Suprapubic skin (tissue), 4 donors: Measurements from ENCODE around the gene CDK19. TPM values are rescaled to one million over a fixed set of nuclear protein-coding genes. Genes with fewer than 3 reads are reported as not detected.

ENCODE experiments used
- DNase-seq, 2 donors: peaks; one replicate each; pipeline ENCODE4 v3.0.0-alpha.2; 2019; ENCODE audit warnings: low spot score in 2 of 2
- H3K27ac ChIP-seq: fragments of 200-600 bp; sonication (generic); one replicate; pipeline ENCODE4 v1.5.1; 2019
- H3K27me3 ChIP-seq: fragments of 200-600 bp; sonication (generic); one replicate; pipeline ENCODE4 v1.5.1; 2019
- H3K36me3 ChIP-seq: fragments of 200-600 bp; sonication (generic); one replicate; pipeline ENCODE4 v1.5.1; 2019
- H3K4me1 ChIP-seq: fragments of 200-600 bp; sonication (generic); one replicate; pipeline ENCODE4 v1.5.1; 2019
- H3K4me3 ChIP-seq: fragments of 200-600 bp; sonication (generic); one replicate; pipeline ENCODE4 v1.5.1; 2019; ENCODE audit warnings: mild to moderate bottlenecking
- H3K9me3 ChIP-seq: fragments of 200-600 bp; sonication (generic); one replicate; pipeline ENCODE4 v1.5.1; 2019
- EP300 ChIP-seq: sonication (generic); formaldehyde crosslinking; IDR thresholded peaks from one replicate; pipeline ENCODE4 v1.6.1; 2017; ENCODE audit warnings: antibody characterized with exemption
- POLR2A ChIP-seq, 2 donors: fragments of 450-650 bp; IDR thresholded peaks; one replicate each; pipeline ENCODE4 v1.6.1; 2017; ENCODE audit warnings: antibody characterized with exemption in 2 of 2, mild to moderate bottlenecking in 2 of 2, moderate library complexity in 2 of 2
- POLR2AphosphoS5 ChIP-seq, 3 donors: sonication (generic); formaldehyde crosslinking; IDR thresholded peaks; one replicate each; pipeline ENCODE4 v1.6.1; 2017; ENCODE audit warnings: antibody characterized with exemption in 3 of 3
- WGBS: methylation state at CpG from one replicate; pipeline ENCODE4 v1.1.5; 2018; 5-methylcytosine and 5-hydroxymethylcytosine counted together
- total RNA-seq, 4 donors: library from RNA; depleted of rRNA; stranded (reverse); fragments of >200 nt; gene quantifications; one replicate each; pipeline ENCODE4 v1.1.0, GENCODE V29; 2016
- TF ChIP-seq, protein P1 (sequence below), 2 donors: fragments of 200-600 bp in 1 of 2; fragments of 450-650 bp in 1 of 2; sonication (generic) in 1 of 2; IDR thresholded peaks; one replicate each; pipeline ENCODE4 v1.5.1; 2016 to 2019; ENCODE audit warnings: antibody characterized with exemption in 2 of 2, mild to moderate bottlenecking in 1 of 2, moderate library complexity in 1 of 2

Gene CDK19
- total RNA-seq, 4 donors from 2014 or later, result 14.1 to 20.6 (median 19.4) TPM

DNA sequence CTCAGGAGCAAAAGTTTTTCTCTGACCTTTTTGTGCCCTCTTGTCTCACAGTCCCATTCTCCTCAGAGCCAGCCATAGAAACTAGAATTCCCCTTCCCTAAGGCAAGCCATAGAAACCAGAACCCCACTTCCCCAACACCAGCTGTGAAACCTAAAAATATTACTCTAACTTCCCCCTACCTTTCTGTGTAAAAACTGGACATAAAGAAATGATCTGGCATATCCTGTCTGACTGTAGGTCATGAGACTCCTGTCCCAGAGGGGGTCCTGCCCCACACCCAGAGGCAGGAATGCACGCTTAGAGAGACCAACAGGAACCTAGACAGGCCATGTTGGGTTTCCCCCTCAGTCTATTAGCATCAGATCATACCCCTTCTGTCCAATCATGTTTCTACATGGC, 198.2 kb downstream of the CDK19 start:
- no peaks in the 10 kb centered on the region for H3K4me1 ChIP-seq

DNA sequence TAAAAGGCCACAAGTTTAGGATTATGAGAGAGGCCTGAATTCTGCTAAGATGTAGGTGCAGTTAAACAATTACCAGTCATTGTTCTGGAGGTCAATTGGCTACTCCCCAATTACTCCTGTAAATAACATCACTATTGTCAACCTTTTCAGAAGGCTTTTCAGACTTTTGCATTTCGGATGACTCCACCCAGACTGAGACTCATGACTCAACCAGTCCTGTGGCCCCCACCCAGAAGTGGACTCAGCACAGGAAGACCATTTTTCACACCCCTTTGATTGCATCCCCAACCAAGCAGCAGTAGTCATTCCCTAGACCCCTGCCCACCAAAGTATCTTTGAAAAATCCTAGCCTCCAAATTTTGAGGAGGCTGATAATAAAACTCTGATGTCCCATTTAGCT, 199.5 kb downstream of the CDK19 start:
- peaks cover 29% of the 10 kb centered on the region for H3K36me3 ChIP-seq
- H3K4me3 ChIP-seq, result no peak overlapping the region
- no peaks in the 10 kb centered on the region for H3K27me3 ChIP-seq
- DNase-seq, result no peak
- H3K4me1 ChIP-seq, result no peaks in the 10 kb centered on the region
- no peak overlapping the region for H3K27ac ChIP-seq
- WGBS, result 88% methylated on average over 1 of the region's 1 CpG
- H3K9me3 ChIP-seq, result no peaks in the 10 kb centered on the region
- TF ChIP-seq POLR2A (IDR thresholded peaks at IDR 0.05), result no peak
- TF ChIP-seq, protein P1, sequence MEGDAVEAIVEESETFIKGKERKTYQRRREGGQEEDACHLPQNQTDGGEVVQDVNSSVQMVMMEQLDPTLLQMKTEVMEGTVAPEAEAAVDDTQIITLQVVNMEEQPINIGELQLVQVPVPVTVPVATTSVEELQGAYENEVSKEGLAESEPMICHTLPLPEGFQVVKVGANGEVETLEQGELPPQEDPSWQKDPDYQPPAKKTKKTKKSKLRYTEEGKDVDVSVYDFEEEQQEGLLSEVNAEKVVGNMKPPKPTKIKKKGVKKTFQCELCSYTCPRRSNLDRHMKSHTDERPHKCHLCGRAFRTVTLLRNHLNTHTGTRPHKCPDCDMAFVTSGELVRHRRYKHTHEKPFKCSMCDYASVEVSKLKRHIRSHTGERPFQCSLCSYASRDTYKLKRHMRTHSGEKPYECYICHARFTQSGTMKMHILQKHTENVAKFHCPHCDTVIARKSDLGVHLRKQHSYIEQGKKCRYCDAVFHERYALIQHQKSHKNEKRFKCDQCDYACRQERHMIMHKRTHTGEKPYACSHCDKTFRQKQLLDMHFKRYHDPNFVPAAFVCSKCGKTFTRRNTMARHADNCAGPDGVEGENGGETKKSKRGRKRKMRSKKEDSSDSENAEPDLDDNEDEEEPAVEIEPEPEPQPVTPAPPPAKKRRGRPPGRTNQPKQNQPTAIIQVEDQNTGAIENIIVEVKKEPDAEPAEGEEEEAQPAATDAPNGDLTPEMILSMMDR (IDR thresholded peaks at IDR 0.05), result no peak
- TF ChIP-seq EP300, result no peak
- TF ChIP-seq POLR2AphosphoS5 (IDR thresholded peaks at IDR 0.05), result no peak

More for the DNA sequence above, 198.2 kb downstream of the CDK19 start:
- Histone ChIP-seq H3K4me3 (no peak overlapping the region), H3K27me3 (no peaks in the 10 kb centered on the region), H3K36me3 (peaks cover 42% of the 10 kb centered on the region), H3K9me3 (no peaks in the 10 kb centered on the region), H3K27ac (no peak overlapping the region)
- 80% methylated on average over 1 of the region's 1 CpG for WGBS
- TF ChIP-seq POLR2A (IDR thresholded peaks at IDR 0.05) (no peak), POLR2AphosphoS5 (IDR thresholded peaks at IDR 0.05) (no peak), EP300 (no peak)
- TF ChIP-seq, protein P1 (IDR thresholded peaks at IDR 0.05), result no peak
- no peak for DNase-seq

GRCh38 chr6:110614586-110614985, 200.7 kb downstream of the CDK19 start:
- Histone ChIP-seq H3K9me3 (no peaks in the 10 kb centered on the region), H3K27me3 (no peaks in the 10 kb centered on the region), H3K4me1 (no peaks in the 10 kb centered on the region), H3K36me3 (peaks cover 26% of the 10 kb centered on the region), H3K4me3 (no peak overlapping the region), H3K27ac (no peak overlapping the region)
- no peak for DNase-seq
- TF ChIP-seq POLR2A (IDR thresholded peaks at IDR 0.05) (no peak), POLR2AphosphoS5 (IDR thresholded peaks at IDR 0.05) (no peak), EP300 (no peak)
- TF ChIP-seq, protein P1 (IDR thresholded peaks at IDR 0.05), result no peak
- WGBS, result 71% methylated on average over 5 of the region's 5 CpGs

GRCh38 chr6:110614106-110614505, 201.2 kb downstream of the CDK19 start:
- Histone ChIP-seq H3K9me3 (no peaks in the 10 kb centered on the region), H3K4me3 (no peak overlapping the region), H3K4me1 (no peaks in the 10 kb centered on the region), H3K27me3 (no peaks in the 10 kb centered on the region), H3K36me3 (peaks cover 21% of the 10 kb centered on the region), H3K27ac (no peak overlapping the region)
- no peak for DNase-seq
- WGBS, result 90% methylated on average over 1 of the region's 1 CpG
- no peak for TF ChIP-seq POLR2A (IDR thresholded peaks at IDR 0.05)
- TF ChIP-seq POLR2AphosphoS5 (IDR thresholded peaks at IDR 0.05), result no peak
- no peak for TF ChIP-seq EP300
- TF ChIP-seq, protein P1 (IDR thresholded peaks at IDR 0.05), result no peak

DNA sequence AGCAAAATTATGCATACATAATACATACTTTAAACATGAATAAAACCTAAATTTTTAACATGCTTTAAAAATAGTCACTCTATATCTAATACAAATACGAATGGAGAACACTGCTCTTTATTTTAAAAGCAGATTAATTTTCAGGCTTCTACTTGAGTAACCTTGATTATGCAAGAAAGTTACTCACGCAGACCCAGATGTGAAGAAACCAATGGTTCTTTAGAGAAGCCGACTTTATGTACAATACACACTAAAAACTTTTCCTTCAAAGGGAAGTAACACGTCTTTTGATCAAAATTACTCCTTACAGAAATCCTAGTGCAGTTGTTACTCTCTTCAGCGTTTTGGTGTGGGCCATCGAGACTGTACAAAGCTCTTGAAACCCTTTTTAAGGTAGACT, 201.9 kb downstream of the CDK19 start:
- Histone ChIP-seq H3K4me1 (no peaks in the 10 kb centered on the region), H3K4me3 (no peak overlapping the region), H3K36me3 (peaks cover 20% of the 10 kb centered on the region), H3K9me3 (no peaks in the 10 kb centered on the region), H3K27ac (no peak overlapping the region), H3K27me3 (no peaks in the 10 kb centered on the region)
- TF ChIP-seq EP300 (no peak), POLR2AphosphoS5 (IDR thresholded peaks at IDR 0.05) (no peak), POLR2A (IDR thresholded peaks at IDR 0.05) (no peak)
- TF ChIP-seq, protein P1 (IDR thresholded peaks at IDR 0.05), result no peak
- 94% methylated on average over 6 of the region's 6 CpGs for WGBS
- no peak for DNase-seq
